ENCODE data around the gene RPL28. TPM values are rescaled to one million over a fixed set of nuclear protein-coding genes. Genes with fewer than 3 reads are reported as not detected.

RPL28 gene
- total RNA-seq, 4 donors from 2014 or later = 20.7 to 1,084 (median 431) TPM

GRCh38 chr19:55433292-55433691, 47.6 kb downstream of the RPL28 start:
- DNase-seq = no peak
- H3K27ac ChIP-seq = no peak overlapping the region
- H3K27me3 ChIP-seq = peaks cover 3 to 26% of the 10 kb centered on the region in 2 donors
- H3K36me3 ChIP-seq = no peaks in the 10 kb centered on the region
- TF ChIP-seq POLR2A (IDR thresholded peaks at IDR 0.05) (no peak), CTCF (IDR thresholded peaks at IDR 0.05) (no peak)
- H3K4me3 ChIP-seq = no peak overlapping the region
- intact Hi-C loops (cut with DNase I; ENCODE audit: low total_unique reads) = no loop called here
- no peaks in the 10 kb centered on the region for H3K9me3 ChIP-seq
- H3K4me1 ChIP-seq = no peaks in the 10 kb centered on the region

GRCh38 chr19:55434356-55434919, 48.7 kb downstream of the RPL28 start:
- H3K27ac ChIP-seq = no peak overlapping the region
- TF ChIP-seq CTCF (IDR thresholded peaks at IDR 0.05) = no peak
- no peak for TF ChIP-seq POLR2A (IDR thresholded peaks at IDR 0.05)

GRCh38 chr19:55435020-55435419, 49.3 kb downstream of the RPL28 start:
- intact Hi-C loops (cut with DNase I; ENCODE audit: low total_unique reads) = no loop called here
- H3K4me1 ChIP-seq = no peaks in the 10 kb centered on the region
- H3K4me3 ChIP-seq = no peak overlapping the region
- peaks cover 4 to 30% of the 10 kb centered on the region in 2 donors for H3K27me3 ChIP-seq
- no peaks in the 10 kb centered on the region for H3K9me3 ChIP-seq
- no peaks in the 10 kb centered on the region for H3K36me3 ChIP-seq
- TF ChIP-seq CTCF (IDR thresholded peaks at IDR 0.05) (no peak), POLR2A (IDR thresholded peaks at IDR 0.05) (no peak)
- no peak overlapping the region for H3K27ac ChIP-seq
- DNase-seq = no peak

More at GRCh38 chr19:55434356-55434919, 48.7 kb downstream of the RPL28 start:
- no peaks in the 10 kb centered on the region for H3K4me1 ChIP-seq
- intact Hi-C loops (cut with DNase I; ENCODE audit: low total_unique reads) = no loop called here
- peaks cover 4 to 28% of the 10 kb centered on the region in 2 donors for H3K27me3 ChIP-seq
- H3K36me3 ChIP-seq = no peaks in the 10 kb centered on the region
- H3K9me3 ChIP-seq = no peaks in the 10 kb centered on the region
- H3K4me3 ChIP-seq = no peak overlapping the region
- DNase-seq = no peak

- no peaks in the 10 kb centered on the region for H3K9me3 ChIP-seq
- no peak overlapping the region for H3K27ac ChIP-seq
- intact Hi-C loops (cut with DNase I; ENCODE audit: low total_unique reads) = no loop called here
- H3K27me3 ChIP-seq = peaks cover 14 to 44% of the 10 kb centered on the region in 2 donors
- TF ChIP-seq POLR2A (IDR thresholded peaks at IDR 0.05) (no peak), CTCF (IDR thresholded peaks at IDR 0.05) (no peak)
- H3K4me3 ChIP-seq = no peak overlapping the region
- H3K36me3 ChIP-seq = no peaks in the 10 kb centered on the region
- no peaks in the 10 kb centered on the region for H3K4me1 ChIP-seq
- DNase-seq = no peak
These were observed 51.1 kb downstream of the RPL28 start for GRCh38 chr19:55436847-55437246.

- no peak for TF ChIP-seq CTCF (IDR thresholded peaks at IDR 0.05)
- no peak for TF ChIP-seq POLR2A (IDR thresholded peaks at IDR 0.05)
- DNase-seq = no peak
- intact Hi-C loops (cut with DNase I; ENCODE audit: low total_unique reads) = no loop called here
- Histone ChIP-seq H3K4me1 (no peaks in the 10 kb centered on the region), H3K9me3 (no peaks in the 10 kb centered on the region), H3K27ac (no peak overlapping the region), H3K27me3 (peaks cover 17 to 40% of the 10 kb centered on the region in 2 donors), H3K36me3 (no peaks in the 10 kb centered on the region), H3K4me3 (no peak overlapping the region)
These were observed 51.7 kb downstream of the RPL28 start for GRCh38 chr19:55437410-55437809.

Measured in uterus (tissue), 4 donors.